Osteoblast (primary cell): ENCODE results near the gene MRC1. TPM values are rescaled to one million over a fixed set of nuclear protein-coding genes. Genes with fewer than 3 reads are reported as not detected.

Source experiments
- DNase-seq: peaks from one replicate; pipeline ENCODE4 v3.0.0; 2011; ENCODE audit warnings: low spot score, mixed read lengths; ENCODE audit not compliant: insufficient read length; ENCODE audit errors: missing footprints
- H2AFZ ChIP-seq: 2 replicates; pipeline ENCODE4 v1.6.0; 2011; ENCODE audit warnings: mild to moderate bottlenecking, low read length
- H3K27ac ChIP-seq: 2 replicates; pipeline ENCODE4 v1.5.1; 2011; ENCODE audit warnings: mild to moderate bottlenecking, low read depth, low read length, moderate library complexity
- H3K27me3 ChIP-seq: 2 replicates; pipeline ENCODE4 v1.6.0; 2012; ENCODE audit warnings: mild to moderate bottlenecking, control low read depth, inconsistent platforms, low read length, moderate library complexity; ENCODE audit not compliant: insufficient read depth
- H3K36me3 ChIP-seq: 2 replicates; pipeline ENCODE4 v1.5.1; 2011; ENCODE audit warnings: mild to moderate bottlenecking, low read length, control low read depth, moderate library complexity; ENCODE audit not compliant: insufficient read depth
- H3K4me1 ChIP-seq: 2 replicates; pipeline ENCODE4 v1.5.1; 2011; ENCODE audit warnings: mild to moderate bottlenecking, low read length, control low read depth, moderate library complexity; ENCODE audit not compliant: insufficient read depth
- H3K4me2 ChIP-seq: 2 replicates; pipeline ENCODE4 v1.6.0; 2011; ENCODE audit warnings: mild to moderate bottlenecking, low read length; ENCODE audit not compliant: insufficient read depth
- H3K4me3 ChIP-seq: fragments of 200-600 bp; sonication (generic); 3 replicates; pipeline ENCODE4 v1.5.1; 2012; ENCODE audit warnings: mild to moderate bottlenecking, low read length, inconsistent platforms; ENCODE audit not compliant: insufficient read depth
- H3K79me2 ChIP-seq: 2 replicates; pipeline ENCODE4 v1.6.0; 2012; ENCODE audit warnings: mild to moderate bottlenecking, low read length, control low read depth, inconsistent platforms; ENCODE audit not compliant: insufficient read depth
- H3K9me3 ChIP-seq: 2 replicates; pipeline ENCODE4 v1.5.1; 2011; ENCODE audit warnings: low read depth, low read length, control low read depth
- H4K20me1 ChIP-seq: 2 replicates; pipeline ENCODE4 v1.6.0; 2012; ENCODE audit warnings: mild to moderate bottlenecking, low read length, control low read depth; ENCODE audit not compliant: insufficient read depth
- CTCF ChIP-seq: IDR thresholded peaks from 2 replicates; pipeline ENCODE4 v1.5.1; 2011; ENCODE audit warnings: mild to moderate bottlenecking, low read depth, low read length, moderate library complexity; ENCODE audit errors: extremely low read depth
- total RNA-seq: library from RNA; depleted of rRNA; stranded (reverse); fragments of >200 nt; gene quantifications from 2 replicates; pipeline ENCODE4 v1.2.3, GENCODE V29; 2012

MRC1 gene
- under 0.01 and 0.36 TPM in 2 replicates for total RNA-seq

DNA sequence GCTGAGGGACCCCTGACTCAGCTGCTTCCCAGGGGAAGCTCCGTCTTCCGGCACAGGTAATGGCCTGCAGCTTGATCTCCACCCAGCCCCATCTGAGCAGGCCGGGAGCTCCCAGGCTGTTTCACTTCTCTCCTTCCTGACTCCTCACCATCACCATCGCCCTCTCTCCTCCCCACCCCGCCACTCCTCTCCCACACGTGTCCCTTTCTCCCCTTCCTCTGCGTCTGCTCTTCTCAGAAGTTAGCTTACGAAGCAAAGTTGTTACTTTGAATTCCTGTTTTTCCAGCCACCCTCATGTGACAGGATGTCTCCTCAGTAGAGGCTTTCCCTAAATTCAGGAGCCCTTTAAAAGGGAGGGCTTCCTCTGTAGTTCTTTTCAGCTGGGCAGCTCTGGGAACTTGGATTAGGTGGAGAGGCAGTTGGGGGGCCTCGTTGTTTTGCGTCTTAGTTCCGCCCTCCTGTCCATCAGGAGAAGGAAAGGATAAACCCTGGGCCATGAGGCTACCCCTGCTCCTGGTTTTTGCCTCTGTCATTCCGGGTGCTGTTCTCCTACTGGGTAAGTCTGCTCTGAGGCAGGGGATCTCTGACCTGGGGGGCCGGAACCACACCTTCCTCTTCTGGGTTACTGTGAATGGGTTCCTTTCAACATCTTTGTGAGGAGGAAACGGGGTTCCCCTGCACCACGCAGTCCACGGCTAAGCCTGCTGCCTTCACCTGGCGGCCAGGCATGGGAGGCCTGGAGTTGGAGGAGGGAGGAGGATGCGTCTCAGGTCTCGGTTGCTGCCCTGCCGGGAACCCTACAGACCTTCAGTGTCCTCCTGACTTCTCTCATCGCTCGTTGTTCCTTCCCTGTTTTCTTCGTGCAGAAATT is at the start of gene MRC1:
TSS of gene MRC1 (plus strand) at position 378 of the 871 bp plus-strand sequence. CDS start at position 496, 118 bp downstream.
- H2AFZ ChIP-seq: peak within 1 kb of the TSS; percentile 73

DNA sequence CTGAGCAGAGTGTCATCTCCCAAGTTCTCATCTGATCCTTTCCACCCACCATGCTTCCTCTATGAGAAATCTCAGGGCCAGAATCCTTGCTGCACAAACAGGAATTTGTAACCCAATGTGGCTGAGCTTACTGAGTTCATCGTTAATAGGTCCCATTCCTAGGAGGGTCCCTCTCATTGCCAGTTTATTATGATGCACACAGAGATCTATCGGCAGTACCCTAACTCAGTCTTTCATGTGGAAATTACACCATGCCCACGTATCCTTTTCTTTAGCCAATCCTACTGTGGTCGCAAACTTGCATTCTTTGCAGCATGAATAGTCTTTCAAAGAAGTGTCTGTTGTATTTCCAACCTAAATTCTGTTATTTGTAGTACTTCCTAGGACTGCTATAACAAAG is 45.0 kb upstream of the MRC1 start:
- Histone ChIP-seq H3K4me2 (no peak overlapping the region), H2AFZ (no peak overlapping the region)
- TF ChIP-seq CTCF: no peak

More for the DNA sequence above, at the start of gene MRC1:
- TF ChIP-seq CTCF: no peak
- Histone ChIP-seq H3K79me2 (no peaks in the 10 kb centered on the region), H3K27me3 (no peaks in the 10 kb centered on the region), H3K36me3 (no peaks in the 10 kb centered on the region), H3K27ac (no peak within 1 kb of the TSS), H3K9me3 (no peaks in the 10 kb centered on the region), H3K4me2 (no peak within 1 kb of the TSS), H3K4me1 (no peaks in the 10 kb centered on the region), H4K20me1 (no peaks in the 10 kb centered on the region), H3K4me3 (no peak within 1 kb of the TSS)
- no peak for DNase-seq

GRCh38 chr10:17765602-17766001 is 43.5 kb upstream of the MRC1 start:
- no peak for DNase-seq
- no peaks in the 10 kb centered on the region for H3K9me3 ChIP-seq
- no peak overlapping the region for H3K27ac ChIP-seq
- H3K4me2 ChIP-seq: no peak overlapping the region
- no peak overlapping the region for H2AFZ ChIP-seq
- no peak for TF ChIP-seq CTCF
- no peaks in the 10 kb centered on the region for H3K27me3 ChIP-seq
- H3K4me1 ChIP-seq: peaks cover 19% of the 10 kb centered on the region
- no peaks in the 10 kb centered on the region for H3K36me3 ChIP-seq
- H3K79me2 ChIP-seq: no peaks in the 10 kb centered on the region
- H4K20me1 ChIP-seq: no peaks in the 10 kb centered on the region
- H3K4me3 ChIP-seq: no peak overlapping the region

More for the DNA sequence above, 45.0 kb upstream of the MRC1 start:
- Histone ChIP-seq H3K4me1 (peaks cover 15% of the 10 kb centered on the region), H3K27ac (no peak overlapping the region), H3K27me3 (no peaks in the 10 kb centered on the region), H3K36me3 (no peaks in the 10 kb centered on the region), H3K4me3 (no peak overlapping the region), H3K9me3 (no peaks in the 10 kb centered on the region), H3K79me2 (no peaks in the 10 kb centered on the region), H4K20me1 (no peaks in the 10 kb centered on the region)
- DNase-seq: peak; percentile 26

GRCh38 chr10:17766731-17767130 is 42.4 kb upstream of the MRC1 start:
- Histone ChIP-seq H3K4me1 (peaks cover 19% of the 10 kb centered on the region), H3K4me3 (no peak overlapping the region), H4K20me1 (no peaks in the 10 kb centered on the region), H3K9me3 (no peaks in the 10 kb centered on the region), H3K36me3 (no peaks in the 10 kb centered on the region), H3K79me2 (no peaks in the 10 kb centered on the region), H3K27ac (no peak overlapping the region), H3K4me2 (no peak overlapping the region), H3K27me3 (no peaks in the 10 kb centered on the region), H2AFZ (no peak overlapping the region)
- DNase-seq: no peak
- TF ChIP-seq CTCF: no peak
